K562 (cell line): Measurements from ENCODE around the gene ZBED2.

ENCODE experiments used
- ADNP ChIP-seq: fragments of 200-800 bp; sonication (Bioruptor generic); IDR thresholded peaks from 2 replicates; pipeline ENCODE4 v1.6.1; 2016; ENCODE audit warnings: missing genetic modification characterization, missing compliant biosample characterization
- CC2D1A ChIP-seq: fragments of 450-650 bp; IDR thresholded peaks from 2 replicates; pipeline ENCODE4 v1.6.1; 2017; ENCODE audit warnings: mild to moderate bottlenecking
- IFI16 ChIP-seq: fragments of 250-450 bp; sonication (Bioruptor Pico); IDR thresholded peaks from 2 replicates; pipeline ENCODE4 v2.1.2; 2022; ENCODE audit warnings: mild to moderate bottlenecking, inconsistent platforms
- MTA3 ChIP-seq: fragments of 450-650 bp; formaldehyde crosslinking; IDR thresholded peaks from 2 replicates; pipeline ENCODE4 v1.6.1; 2017; ENCODE audit warnings: mild to moderate bottlenecking, borderline replicate concordance
- NCOA6 ChIP-seq: fragments of 450-650 bp; IDR thresholded peaks from 2 replicates; pipeline ENCODE4 v1.6.1; 2017; ENCODE audit warnings: mild to moderate bottlenecking
- U2AF1 ChIP-seq: fragments of 200-400 bp; formaldehyde crosslinking; optimal IDR thresholded peaks from 2 replicates; pipeline ENCODE3; 2017; ENCODE audit warnings: mild to moderate bottlenecking, low read depth, low read length, moderate library complexity
- XRCC5 ChIP-seq: fragments of 200-400 bp; formaldehyde crosslinking; IDR thresholded peaks from 2 replicates; pipeline ENCODE4 v1.6.1; 2017; ENCODE audit warnings: low read depth, mild to moderate bottlenecking, low read length
- TF ChIP-seq, protein P1 (sequence below), 2 experiments: fragments of 450-650 bp; IDR thresholded peaks; 2 replicates each; pipeline ENCODE4 v1.6.1; 2018; ENCODE audit warnings: mild to moderate bottlenecking in 2 of 2, low read depth in 1 of 2; ENCODE audit not compliant: partially characterized antibody in 2 of 2

DNA sequence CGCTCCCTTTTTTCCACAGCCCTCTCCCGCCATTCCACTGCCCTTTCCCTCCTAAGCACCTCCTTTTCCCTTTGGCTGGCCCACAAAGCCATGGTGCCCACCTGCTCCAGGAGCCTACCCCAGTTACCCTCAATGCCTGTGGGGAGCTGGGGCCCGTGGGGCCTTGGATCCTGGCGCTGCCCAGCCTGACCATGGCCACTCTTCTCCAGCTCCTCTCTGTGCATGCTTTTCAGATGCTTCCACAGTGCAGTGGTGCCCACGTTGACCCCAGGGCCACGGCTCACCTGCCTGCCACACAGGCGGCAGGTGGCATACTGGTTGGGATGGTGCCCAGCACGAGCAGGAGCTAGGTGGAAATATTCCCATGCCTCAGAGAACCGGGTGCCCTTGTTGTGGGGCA, 1.5 kb downstream of the ZBED2 start:
- TF ChIP-seq, protein P1, sequence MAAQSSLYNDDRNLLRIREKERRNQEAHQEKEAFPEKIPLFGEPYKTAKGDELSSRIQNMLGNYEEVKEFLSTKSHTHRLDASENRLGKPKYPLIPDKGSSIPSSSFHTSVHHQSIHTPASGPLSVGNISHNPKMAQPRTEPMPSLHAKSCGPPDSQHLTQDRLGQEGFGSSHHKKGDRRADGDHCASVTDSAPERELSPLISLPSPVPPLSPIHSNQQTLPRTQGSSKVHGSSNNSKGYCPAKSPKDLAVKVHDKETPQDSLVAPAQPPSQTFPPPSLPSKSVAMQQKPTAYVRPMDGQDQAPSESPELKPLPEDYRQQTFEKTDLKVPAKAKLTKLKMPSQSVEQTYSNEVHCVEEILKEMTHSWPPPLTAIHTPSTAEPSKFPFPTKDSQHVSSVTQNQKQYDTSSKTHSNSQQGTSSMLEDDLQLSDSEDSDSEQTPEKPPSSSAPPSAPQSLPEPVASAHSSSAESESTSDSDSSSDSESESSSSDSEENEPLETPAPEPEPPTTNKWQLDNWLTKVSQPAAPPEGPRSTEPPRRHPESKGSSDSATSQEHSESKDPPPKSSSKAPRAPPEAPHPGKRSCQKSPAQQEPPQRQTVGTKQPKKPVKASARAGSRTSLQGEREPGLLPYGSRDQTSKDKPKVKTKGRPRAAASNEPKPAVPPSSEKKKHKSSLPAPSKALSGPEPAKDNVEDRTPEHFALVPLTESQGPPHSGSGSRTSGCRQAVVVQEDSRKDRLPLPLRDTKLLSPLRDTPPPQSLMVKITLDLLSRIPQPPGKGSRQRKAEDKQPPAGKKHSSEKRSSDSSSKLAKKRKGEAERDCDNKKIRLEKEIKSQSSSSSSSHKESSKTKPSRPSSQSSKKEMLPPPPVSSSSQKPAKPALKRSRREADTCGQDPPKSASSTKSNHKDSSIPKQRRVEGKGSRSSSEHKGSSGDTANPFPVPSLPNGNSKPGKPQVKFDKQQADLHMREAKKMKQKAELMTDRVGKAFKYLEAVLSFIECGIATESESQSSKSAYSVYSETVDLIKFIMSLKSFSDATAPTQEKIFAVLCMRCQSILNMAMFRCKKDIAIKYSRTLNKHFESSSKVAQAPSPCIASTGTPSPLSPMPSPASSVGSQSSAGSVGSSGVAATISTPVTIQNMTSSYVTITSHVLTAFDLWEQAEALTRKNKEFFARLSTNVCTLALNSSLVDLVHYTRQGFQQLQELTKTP (IDR thresholded peaks at IDR 0.05; ENCODE audit: low read depth in 1 of 2, partially characterized antibody in 2 of 2) = no peak
- TF ChIP-seq ADNP (tag) (no peak), NCOA6 (no peak), MTA3 (no peak), CC2D1A (no peak), U2AF1 (no peak), XRCC5 (no peak), IFI16 (CRISPR knock-in tag) (no peak)
